Fibroblast of the aortic adventitia (primary cell): ENCODE results near the gene CELF4. TPM values are rescaled to one million over a fixed set of nuclear protein-coding genes. Genes with fewer than 3 reads are reported as not detected.

ENCODE experiments used
- DNase-seq: peaks from one replicate; pipeline ENCODE4 v3.0.0-alpha.2; 2010; ENCODE audit warnings: low read depth
- H3K4me3 ChIP-seq: 2 replicates; pipeline ENCODE4 v1.5.1; 2011; ENCODE audit warnings: low read depth, mild to moderate bottlenecking, control low read depth, low read length, moderate library complexity
- total RNA-seq: library from RNA; depleted of rRNA; stranded (reverse); fragments of >200 nt; gene quantifications from 2 replicates; pipeline ENCODE4 v1.2.3, GENCODE V29; 2012; ENCODE audit warnings: low replicate concordance
- TF ChIP-seq, protein P1 (sequence below): IDR thresholded peaks from 2 replicates; pipeline ENCODE4 v1.5.1; 2011; ENCODE audit warnings: mild to moderate bottlenecking, low read length, control low read depth, inconsistent platforms; ENCODE audit not compliant: insufficient read depth

CELF4 gene
- total RNA-seq, 1 donor, result not detected

- TF ChIP-seq, protein P1, sequence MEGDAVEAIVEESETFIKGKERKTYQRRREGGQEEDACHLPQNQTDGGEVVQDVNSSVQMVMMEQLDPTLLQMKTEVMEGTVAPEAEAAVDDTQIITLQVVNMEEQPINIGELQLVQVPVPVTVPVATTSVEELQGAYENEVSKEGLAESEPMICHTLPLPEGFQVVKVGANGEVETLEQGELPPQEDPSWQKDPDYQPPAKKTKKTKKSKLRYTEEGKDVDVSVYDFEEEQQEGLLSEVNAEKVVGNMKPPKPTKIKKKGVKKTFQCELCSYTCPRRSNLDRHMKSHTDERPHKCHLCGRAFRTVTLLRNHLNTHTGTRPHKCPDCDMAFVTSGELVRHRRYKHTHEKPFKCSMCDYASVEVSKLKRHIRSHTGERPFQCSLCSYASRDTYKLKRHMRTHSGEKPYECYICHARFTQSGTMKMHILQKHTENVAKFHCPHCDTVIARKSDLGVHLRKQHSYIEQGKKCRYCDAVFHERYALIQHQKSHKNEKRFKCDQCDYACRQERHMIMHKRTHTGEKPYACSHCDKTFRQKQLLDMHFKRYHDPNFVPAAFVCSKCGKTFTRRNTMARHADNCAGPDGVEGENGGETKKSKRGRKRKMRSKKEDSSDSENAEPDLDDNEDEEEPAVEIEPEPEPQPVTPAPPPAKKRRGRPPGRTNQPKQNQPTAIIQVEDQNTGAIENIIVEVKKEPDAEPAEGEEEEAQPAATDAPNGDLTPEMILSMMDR, result no peak
- H3K4me3 ChIP-seq, result no peak overlapping the region
- no peak for DNase-seq
Observed at GRCh38 chr18:37235583-37235982, 330.0 kb downstream of the CELF4 start.

DNA sequence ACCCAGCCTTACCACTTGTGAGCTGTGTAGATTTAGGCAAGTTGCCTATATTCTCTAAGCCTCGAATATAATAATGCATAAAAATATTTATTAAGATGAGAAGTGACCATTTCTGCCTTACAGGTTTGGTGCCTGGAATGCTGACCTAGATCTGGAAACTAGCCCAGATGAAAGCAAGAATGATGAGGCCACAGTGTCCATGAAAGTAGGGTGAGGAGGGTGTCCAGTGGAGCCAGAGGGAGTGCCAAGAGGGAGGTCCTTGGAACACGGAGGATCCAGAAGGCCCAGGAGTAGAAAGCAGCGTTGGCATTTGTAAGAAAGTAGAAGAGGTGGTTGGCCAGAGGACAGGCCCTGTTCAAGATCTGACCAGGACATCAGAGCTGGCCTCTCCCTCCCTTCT lies 334.3 kb downstream of the CELF4 start:
- H3K4me3 ChIP-seq, result no peak overlapping the region
- TF ChIP-seq, protein P1, result no peak
- DNase-seq, result no peak

DNA sequence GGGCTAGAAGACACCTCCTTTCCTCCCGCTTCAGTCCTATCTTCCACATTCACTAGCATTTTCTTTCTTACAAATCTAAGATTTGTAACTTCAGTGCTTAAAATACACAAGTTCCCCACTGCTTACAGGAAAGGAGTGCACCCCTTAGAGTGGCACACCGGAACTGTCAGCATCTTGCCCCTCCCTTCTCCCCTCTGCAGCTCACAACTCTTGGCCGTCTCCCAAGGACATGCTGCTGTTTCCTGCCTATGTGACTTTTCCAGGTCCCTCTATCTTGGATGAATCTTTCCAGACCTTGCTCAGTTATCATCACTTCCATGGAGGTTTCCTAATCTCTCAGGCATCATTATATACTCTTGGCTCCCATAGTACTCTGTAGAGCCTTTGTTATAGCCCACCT lies 334.8 kb downstream of the CELF4 start:
- no peak overlapping the region for H3K4me3 ChIP-seq
- no peak for DNase-seq
- TF ChIP-seq, protein P1, result no peak

- TF ChIP-seq, protein P1, result no peak
- H3K4me3 ChIP-seq, result no peak overlapping the region
- no peak for DNase-seq
Observed at GRCh38 chr18:37225279-37225678, 340.3 kb downstream of the CELF4 start.

DNA sequence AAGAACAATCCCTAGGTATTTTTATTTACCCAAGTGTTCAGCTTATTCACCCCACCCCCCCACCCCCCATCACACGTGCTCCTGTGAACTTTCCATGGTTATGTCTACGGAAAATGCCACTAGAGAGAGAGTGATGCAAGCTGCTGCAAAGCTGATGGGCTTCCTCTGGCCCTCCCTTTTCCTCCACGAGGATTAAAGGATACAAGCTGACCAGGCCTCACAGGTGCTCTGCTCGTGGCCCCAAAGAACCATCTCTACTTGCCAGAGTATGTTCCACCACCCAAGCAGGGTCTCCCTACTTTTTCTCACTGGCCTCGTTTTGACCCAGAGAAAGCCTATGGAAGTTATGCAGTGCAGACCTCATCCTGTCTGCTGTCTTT lies 342.6 kb downstream of the CELF4 start:
- H3K4me3 ChIP-seq, result no peak overlapping the region
- peak; percentile 4 for DNase-seq
- TF ChIP-seq, protein P1, result no peak

DNA sequence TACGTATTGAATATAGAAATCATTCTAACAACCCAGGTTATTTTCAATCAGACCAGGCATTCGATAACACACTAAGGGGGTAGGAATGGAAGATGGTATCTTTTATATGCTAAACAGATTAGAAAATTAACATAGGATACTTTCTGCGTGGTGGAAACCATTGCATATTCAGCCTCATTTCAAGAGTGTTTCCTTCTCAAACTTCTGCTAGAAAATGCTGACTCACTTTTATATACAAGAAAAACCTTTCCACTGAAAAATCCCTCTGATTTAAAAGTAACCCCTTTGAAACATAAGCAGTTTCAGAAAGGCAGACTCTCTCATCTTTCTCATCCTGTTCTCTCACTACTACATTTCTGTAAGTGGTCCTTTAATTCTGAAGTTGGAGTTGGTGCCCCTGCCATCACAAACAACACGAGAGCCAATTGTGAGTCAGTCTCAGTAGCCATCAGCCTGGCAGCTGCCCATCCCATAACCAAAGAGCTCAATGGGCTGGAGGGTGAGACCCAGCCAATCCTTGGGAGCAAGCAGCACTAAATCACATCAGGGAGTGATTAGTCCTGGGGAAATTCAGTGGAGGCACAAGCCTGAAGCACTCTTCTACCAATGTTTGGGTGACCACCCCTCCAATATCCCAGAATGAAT lies 343.1 kb downstream of the CELF4 start:
- TF ChIP-seq, protein P1, result no peak
- no peak overlapping the region for H3K4me3 ChIP-seq
- peak; percentile 3 for DNase-seq

GRCh38 chr18:37219257-37219656 lies 346.3 kb downstream of the CELF4 start:
- no peak for DNase-seq
- TF ChIP-seq, protein P1, result no peak
- H3K4me3 ChIP-seq, result no peak overlapping the region
